ENCODE measurements around the gene SCN9A.
"Not testable (repeated sequence)": the region's sequence is repeated elsewhere in the genome, so short reads cannot be mapped to it uniquely, and the experiment has no call there.

SCN9A gene

GRCh38 chr2:166407746-166408145, 32.0 kb upstream of the SCN9A start:
- H3K4ac ChIP-seq (ENCODE audit: low read length); H3K14ac ChIP-seq (ENCODE audit: low read length); H2BK120ac ChIP-seq (ENCODE audit: low read depth, low read length); H3K9ac ChIP-seq (ENCODE audit: low read depth, low read length, poor library complexity); H3K4me1 ChIP-seq (ENCODE audit: control insufficient read depth in 2 of 2, insufficient read depth in 1 of 2, low read depth in 1 of 2, low read length in 2 of 2); H3K27ac ChIP-seq (replicated peaks; ENCODE audit: low read length); H3K79me1 ChIP-seq (ENCODE audit: low read depth, low read length); H3K4me2 ChIP-seq (ENCODE audit: insufficient read depth, low read length, poor library complexity, severe bottlenecking); H3K18ac ChIP-seq (ENCODE audit: low read length); H4K8ac ChIP-seq (ENCODE audit: low read depth, low read length); H3K36me3 ChIP-seq (replicated peaks in 1 of 2; ENCODE audit: control insufficient read depth in 2 of 2, insufficient read depth in 2 of 2, low read length in 2 of 2); DNase-seq (ENCODE audit: low spot score); H2BK15ac ChIP-seq (ENCODE audit: low read length); H3K9me3 ChIP-seq (replicated peaks in 1 of 2; ENCODE audit: control insufficient read depth in 2 of 2, insufficient read depth in 1 of 2, low read depth in 1 of 2, low read length in 2 of 2); H2AK5ac ChIP-seq (ENCODE audit: low read depth, low read length); H2AFZ ChIP-seq (ENCODE audit: low read length); H3K27me3 ChIP-seq (ENCODE audit: control insufficient read depth in 3 of 3, insufficient read depth in 3 of 3, low read depth in 1 of 3, low read length in 3 of 3); H2BK12ac ChIP-seq (ENCODE audit: low read length); H3K4me3 ChIP-seq (ENCODE audit: low read length in 2 of 2); H3K23ac ChIP-seq (ENCODE audit: low read depth, low read length, poor library complexity); H4K91ac ChIP-seq (ENCODE audit: low read depth, low read length, poor library complexity); H2BK5ac ChIP-seq (ENCODE audit: low read length): not testable (repeated sequence)
- WGBS, 2 donors (ENCODE audit: extremely low coverage in 2 of 2, insufficient read length in 2 of 2, insufficient replicate concordance in 1 of 2), result no CpG with 5 or more reads among the region's 2 CpGs

DNA sequence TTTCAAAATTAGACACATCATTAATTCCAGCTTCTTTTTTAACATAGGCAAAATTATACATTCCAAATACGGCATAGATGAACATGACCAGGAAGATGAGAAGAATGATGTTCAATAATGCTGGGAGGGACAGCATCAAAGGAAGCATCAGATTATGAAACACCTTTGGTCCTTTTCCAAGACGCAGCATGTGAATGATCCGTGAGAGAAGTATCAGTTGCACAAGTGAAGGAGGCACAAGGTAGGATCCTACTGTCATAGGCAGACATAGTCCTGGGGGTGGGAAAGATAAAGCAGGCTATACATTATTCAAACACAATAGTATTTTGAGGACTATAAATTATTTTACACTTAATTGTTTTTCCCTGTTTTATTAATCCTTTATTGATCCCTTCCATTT, 30.6 kb upstream of the SCN9A start:
- Histone ChIP-seq H3K4me3 (ENCODE audit: low read length in 2 of 2) (no peak overlapping the region), H2AK5ac (ENCODE audit: low read depth, low read length) (no peak overlapping the region), H3K14ac (ENCODE audit: low read length) (no peak overlapping the region), H3K27ac (replicated peaks; ENCODE audit: low read length) (no peak overlapping the region), H3K79me1 (ENCODE audit: low read depth, low read length) (no peaks in the 10 kb centered on the region), H3K18ac (ENCODE audit: low read length) (no peak overlapping the region), H3K36me3 (replicated peaks in 1 of 2; ENCODE audit: control insufficient read depth in 2 of 2, insufficient read depth in 2 of 2, low read length in 2 of 2) (no peaks in the 10 kb centered on the region), H2BK15ac (ENCODE audit: low read length) (no peak overlapping the region), H3K4me2 (ENCODE audit: insufficient read depth, low read length, poor library complexity, severe bottlenecking) (no peak overlapping the region), H2BK120ac (ENCODE audit: low read depth, low read length) (no peak overlapping the region), H3K4ac (ENCODE audit: low read length) (no peak overlapping the region), H3K23ac (ENCODE audit: low read depth, low read length, poor library complexity) (no peak overlapping the region), H3K4me1 (ENCODE audit: control insufficient read depth in 2 of 2, insufficient read depth in 1 of 2, low read depth in 1 of 2, low read length in 2 of 2) (no peaks in the 10 kb centered on the region), H3K9me3 (replicated peaks in 1 of 2; ENCODE audit: control insufficient read depth in 2 of 2, insufficient read depth in 1 of 2, low read depth in 1 of 2, low read length in 2 of 2) (no peaks in the 10 kb centered on the region), H2BK5ac (ENCODE audit: low read length) (no peak overlapping the region), H2AFZ (ENCODE audit: low read length) (no peak overlapping the region), H3K27me3 (ENCODE audit: control insufficient read depth in 3 of 3, insufficient read depth in 3 of 3, low read depth in 1 of 3, low read length in 3 of 3) (no peaks in the 10 kb centered on the region), H4K8ac (ENCODE audit: low read depth, low read length) (no peak overlapping the region), H2BK12ac (ENCODE audit: low read length) (no peak overlapping the region), H4K91ac (ENCODE audit: low read depth, low read length, poor library complexity) (no peak overlapping the region), H3K9ac (ENCODE audit: low read depth, low read length, poor library complexity) (no peak overlapping the region)
- WGBS, 2 donors (ENCODE audit: extremely low coverage in 2 of 2, insufficient read length in 2 of 2, insufficient replicate concordance in 1 of 2), result no CpG with 5 or more reads among the region's 3 CpGs
- DNase-seq (ENCODE audit: low spot score), result no peak

GRCh38 chr2:166405569-166405926, 29.8 kb upstream of the SCN9A start:
- Histone ChIP-seq H3K4me1 (ENCODE audit: control insufficient read depth in 2 of 2, insufficient read depth in 1 of 2, low read depth in 1 of 2, low read length in 2 of 2) (no peaks in the 10 kb centered on the region), H3K27ac (replicated peaks; ENCODE audit: low read length) (no peak overlapping the region), H2BK12ac (ENCODE audit: low read length) (no peak overlapping the region), H3K4me3 (ENCODE audit: low read length in 2 of 2) (no peak overlapping the region), H4K8ac (ENCODE audit: low read depth, low read length) (no peak overlapping the region), H3K9me3 (replicated peaks in 1 of 2; ENCODE audit: control insufficient read depth in 2 of 2, insufficient read depth in 1 of 2, low read depth in 1 of 2, low read length in 2 of 2) (no peaks in the 10 kb centered on the region), H2AK5ac (ENCODE audit: low read depth, low read length) (no peak overlapping the region), H3K79me1 (ENCODE audit: low read depth, low read length) (no peaks in the 10 kb centered on the region), H3K27me3 (ENCODE audit: control insufficient read depth in 3 of 3, insufficient read depth in 3 of 3, low read depth in 1 of 3, low read length in 3 of 3) (no peaks in the 10 kb centered on the region), H4K91ac (ENCODE audit: low read depth, low read length, poor library complexity) (no peak overlapping the region), H3K14ac (ENCODE audit: low read length) (no peak overlapping the region), H2BK120ac (ENCODE audit: low read depth, low read length) (no peak overlapping the region), H3K23ac (ENCODE audit: low read depth, low read length, poor library complexity) (no peak overlapping the region), H3K4me2 (ENCODE audit: insufficient read depth, low read length, poor library complexity, severe bottlenecking) (no peak overlapping the region), H3K36me3 (replicated peaks in 1 of 2; ENCODE audit: control insufficient read depth in 2 of 2, insufficient read depth in 2 of 2, low read length in 2 of 2) (no peaks in the 10 kb centered on the region), H2AFZ (ENCODE audit: low read length) (no peak overlapping the region), H3K4ac (ENCODE audit: low read length) (no peak overlapping the region), H2BK15ac (ENCODE audit: low read length) (no peak overlapping the region), H2BK5ac (ENCODE audit: low read length) (no peak overlapping the region), H3K18ac (ENCODE audit: low read length) (no peak overlapping the region), H3K9ac (ENCODE audit: low read depth, low read length, poor library complexity) (no peak overlapping the region)
- DNase-seq (ENCODE audit: low spot score), result no peak
- WGBS, 2 donors (ENCODE audit: extremely low coverage in 2 of 2, insufficient read length in 2 of 2, insufficient replicate concordance in 1 of 2), result no CpG with 5 or more reads among the region's 6 CpGs

GRCh38 chr2:166404831-166405568, 29.3 kb upstream of the SCN9A start:
- no peak overlapping the region for H2AFZ ChIP-seq (ENCODE audit: low read length)
- H2BK5ac ChIP-seq (ENCODE audit: low read length), result no peak overlapping the region
- no peak for DNase-seq (ENCODE audit: low spot score)
- H3K23ac ChIP-seq (ENCODE audit: low read depth, low read length, poor library complexity), result no peak overlapping the region
- H2BK12ac ChIP-seq (ENCODE audit: low read length), result no peak overlapping the region
- H3K36me3 ChIP-seq (replicated peaks in 1 of 2; ENCODE audit: control insufficient read depth in 2 of 2, insufficient read depth in 2 of 2, low read length in 2 of 2), result no peaks in the 10 kb centered on the region
- H3K18ac ChIP-seq (ENCODE audit: low read length), result no peak overlapping the region
- no peak overlapping the region for H3K9ac ChIP-seq (ENCODE audit: low read depth, low read length, poor library complexity)
- no peak overlapping the region for H4K91ac ChIP-seq (ENCODE audit: low read depth, low read length, poor library complexity)
- H3K27ac ChIP-seq (replicated peaks; ENCODE audit: low read length), result no peak overlapping the region
- no CpG with 5 or more reads among the region's 2 CpGs for WGBS, 2 donors (ENCODE audit: extremely low coverage in 2 of 2, insufficient read length in 2 of 2, insufficient replicate concordance in 1 of 2)
- H3K14ac ChIP-seq (ENCODE audit: low read length), result no peak overlapping the region
- H2AK5ac ChIP-seq (ENCODE audit: low read depth, low read length), result no peak overlapping the region
- H3K4me2 ChIP-seq (ENCODE audit: insufficient read depth, low read length, poor library complexity, severe bottlenecking), result no peak overlapping the region
- no peaks in the 10 kb centered on the region for H3K27me3 ChIP-seq (ENCODE audit: control insufficient read depth in 3 of 3, insufficient read depth in 3 of 3, low read depth in 1 of 3, low read length in 3 of 3)
- no peak overlapping the region for H2BK15ac ChIP-seq (ENCODE audit: low read length)
- H2BK120ac ChIP-seq (ENCODE audit: low read depth, low read length), result no peak overlapping the region
- H3K9me3 ChIP-seq (replicated peaks in 1 of 2; ENCODE audit: control insufficient read depth in 2 of 2, insufficient read depth in 1 of 2, low read depth in 1 of 2, low read length in 2 of 2), result no peaks in the 10 kb centered on the region
- no peak overlapping the region for H3K4ac ChIP-seq (ENCODE audit: low read length)
- H3K79me1 ChIP-seq (ENCODE audit: low read depth, low read length), result no peaks in the 10 kb centered on the region
- H4K8ac ChIP-seq (ENCODE audit: low read depth, low read length), result no peak overlapping the region
- H3K4me1 ChIP-seq (ENCODE audit: control insufficient read depth in 2 of 2, insufficient read depth in 1 of 2, low read depth in 1 of 2, low read length in 2 of 2), result no peaks in the 10 kb centered on the region
- no peak overlapping the region for H3K4me3 ChIP-seq (ENCODE audit: low read length in 2 of 2)

All from neuronal stem cell (in vitro differentiated cells).